K562 (cell line): ENCODE measurements around the gene GAB2. TPM values are rescaled to one million over a fixed set of nuclear protein-coding genes. Genes with fewer than 3 reads are reported as not detected.

Source experiments
- ATAC-seq: fragments of 200-7000 bp; cut with Tn5 transposase; 3 replicates; pipeline ENCODE4 v1.9.1; 2020; ENCODE audit warnings: moderate library complexity
- BruUV-seq: library from RNA; stranded (reverse); fragments of 400-500 nt; replicated peaks from 2 replicates; lab custom pipeline; 2021; lab: Mats Ljungman, UMichigan
- CTCF ChIA-PET: fragments of 300-600 bp; formaldehyde crosslinking; extraction: SDS; loops from one replicate; lab custom pipeline; 2021; ENCODE audit warnings: low intra/inter-chr PET ratio; lab: Yijun Ruan, JAX
- POLR2A ChIA-PET: fragments of 300-600, 350-650 bp; sonication (Branson Sonifier 250); formaldehyde crosslinking; extraction: SDS; loops from one replicate; lab custom pipeline; 2021; ENCODE audit warnings: antibody characterized with exemption, inconsistent platforms; lab: Yijun Ruan, JAX
- DNase-seq, 4 experiments: peaks; one replicate each; pipeline versions ENCODE4 v3.0.0 to v3.0.0-alpha.2; 2011 to 2018; ENCODE audit warnings: low spot score in 3 of 4, mixed read lengths in 3 of 4; ENCODE audit errors: extremely low read depth in 1 of 4
- FAIRE-seq: peaks from 2 replicates; lab custom pipeline; 2011; peaks lifted over from hg19 to GRCh38; lab: Jason Lieb, UNC
- H2AFZ ChIP-seq: 2 replicates; pipeline ENCODE4 v1.6.0; 2011; ENCODE audit warnings: low read depth, low read length, control low read depth, inconsistent platforms
- H3K27ac ChIP-seq: fragments of 200-600 bp; 3 replicates; pipeline ENCODE4 v1.8.0; 2011; ENCODE audit warnings: low read depth, mild to moderate bottlenecking, control low read depth, inconsistent platforms, low read length, moderate library complexity, mixed read lengths; ENCODE audit errors: extremely low read depth
- H3K27me3 ChIP-seq, 2 experiments: fragments of 300-600 bp in 1 of 2; 2 replicates in 1 of 2; 3 replicates in 1 of 2; pipeline versions ENCODE4 v1.6.0 to v1.8.0; 2011; ENCODE audit warnings: inconsistent platforms in 2 of 2, low read length in 2 of 2, mild to moderate bottlenecking in 1 of 2, mixed read lengths in 1 of 2, moderate library complexity in 1 of 2; ENCODE audit not compliant: control insufficient read depth in 2 of 2, insufficient read depth in 2 of 2
- H3K36me3 ChIP-seq: fragments of 300-600 bp; 3 replicates; pipeline ENCODE4 v1.8.0; 2011; ENCODE audit warnings: mild to moderate bottlenecking, low read length, inconsistent platforms; ENCODE audit not compliant: control insufficient read depth, insufficient read depth
- H3K4me1 ChIP-seq, 2 experiments: fragments of 200-600 bp in 1 of 2; replicated peaks in 1 of 2; 2 replicates in 1 of 2; 3 replicates in 1 of 2; pipeline versions ENCODE4 v1.5.1 to v1.8.0; 2011; ENCODE audit warnings: inconsistent platforms in 2 of 2, low read length in 2 of 2, mild to moderate bottlenecking in 1 of 2, mixed read lengths in 1 of 2, moderate library complexity in 1 of 2; ENCODE audit not compliant: control insufficient read depth in 2 of 2, insufficient read depth in 2 of 2
- H3K4me2 ChIP-seq: 2 replicates; pipeline ENCODE4 v1.6.1; 2011; ENCODE audit warnings: low read length, control low read depth, inconsistent platforms, mixed read lengths; ENCODE audit not compliant: insufficient read depth
- H3K4me3 ChIP-seq: fragments of 200-600 bp; sonication (generic), shearing (Covaris generic); 2 replicates; pipeline ENCODE4 v1.5.1; 2016; ENCODE audit warnings: control low read depth, inconsistent platforms
- H3K79me2 ChIP-seq: fragments of 200-600 bp; 3 replicates; pipeline ENCODE4 v1.8.0; 2011; ENCODE audit warnings: low read length, inconsistent platforms; ENCODE audit not compliant: control insufficient read depth, insufficient read depth
- H3K9ac ChIP-seq, 2 experiments: 2 replicates each; pipeline versions ENCODE4 v1.6.0 to v1.6.1; 2011; ENCODE audit warnings: low read depth in 2 of 2, low read length in 2 of 2, control low read depth in 1 of 2, inconsistent platforms in 1 of 2, mild to moderate bottlenecking in 1 of 2, mixed read lengths in 1 of 2; ENCODE audit not compliant: insufficient read depth in 1 of 2
- H3K9me1 ChIP-seq: one replicate; pipeline ENCODE4 v1.6.0; 2011; ENCODE audit warnings: inconsistent platforms, mild to moderate bottlenecking, low read length, moderate library complexity; ENCODE audit not compliant: control insufficient read depth, insufficient read depth
- H3K9me3 ChIP-seq: replicated peaks from 2 replicates; pipeline ENCODE4 v1.5.1; 2011; ENCODE audit warnings: low read depth, low read length, inconsistent platforms; ENCODE audit not compliant: control insufficient read depth, insufficient read depth
- H4K20me1 ChIP-seq: replicated peaks from 2 replicates; pipeline ENCODE4 v1.6.1; 2011; ENCODE audit warnings: low read length, inconsistent platforms, mixed read lengths; ENCODE audit not compliant: control insufficient read depth, insufficient read depth
- CREM ChIP-seq: IDR thresholded peaks from 2 replicates; pipeline ENCODE4 v1.6.1; 2014; ENCODE audit warnings: antibody characterized with exemption, low read depth
- CTBP1 ChIP-seq: fragments of 450-650 bp; IDR thresholded peaks from 2 replicates; pipeline ENCODE4 v1.6.1; 2016; ENCODE audit warnings: borderline replicate concordance
- ELF2 ChIP-seq: fragments of 250-450 bp; sonication (Bioruptor Pico); IDR thresholded peaks from 2 replicates; pipeline ENCODE4 v1.5.0; 2021; ENCODE audit warnings: mild to moderate bottlenecking
- EP400 ChIP-seq: fragments of 450-650 bp; IDR thresholded peaks from 2 replicates; pipeline ENCODE4 v1.6.1; 2017; ENCODE audit warnings: antibody characterized with exemption, mild to moderate bottlenecking, moderate library complexity
- FIP1L1 ChIP-seq: fragments of 200-400 bp; formaldehyde crosslinking; IDR thresholded peaks from 2 replicates; pipeline ENCODE4 v1.6.1; 2018; ENCODE audit warnings: mild to moderate bottlenecking, low read depth, low read length; ENCODE audit not compliant: poor library complexity, severe bottlenecking
- GATAD2B ChIP-seq: fragments of 450-650 bp; IDR thresholded peaks from 2 replicates; pipeline ENCODE4 v1.6.1; 2017; ENCODE audit warnings: mild to moderate bottlenecking, borderline replicate concordance
- ILF3 ChIP-seq: fragments of 450-650 bp; IDR thresholded peaks from 2 replicates; pipeline ENCODE4 v1.6.1; 2018; ENCODE audit warnings: antibody characterized with exemption, mild to moderate bottlenecking, moderate library complexity, borderline replicate concordance
- KLF13 ChIP-seq: fragments of 450-650 bp; IDR thresholded peaks from 2 replicates; pipeline ENCODE4 v1.6.1; 2016; ENCODE audit warnings: missing genetic modification characterization, low read depth, mild to moderate bottlenecking, missing compliant biosample characterization, moderate library complexity, borderline replicate concordance
- MAFF ChIP-seq: IDR thresholded peaks from 2 replicates; pipeline ENCODE4 v1.6.1; 2012; ENCODE audit warnings: low read length, improper control_type of control experiment
- NCOA4 ChIP-seq: fragments of 450-650 bp; IDR thresholded peaks from 2 replicates; pipeline ENCODE4 v1.6.1; 2018; ENCODE audit warnings: mild to moderate bottlenecking; ENCODE audit not compliant: partially characterized antibody
- NONO ChIP-seq, 2 experiments: fragments of 200-400 bp in 1 of 2; fragments of 450-650 bp in 1 of 2; formaldehyde crosslinking in 1 of 2; IDR thresholded peaks; 2 replicates each; pipeline ENCODE4 v1.6.1; 2017; ENCODE audit warnings: low read depth in 2 of 2, mild to moderate bottlenecking in 2 of 2, moderate library complexity in 2 of 2, low read length in 1 of 2
- SAFB ChIP-seq: fragments of 200-400 bp; formaldehyde crosslinking; IDR thresholded peaks from 2 replicates; pipeline ENCODE4 v1.6.1; 2017; ENCODE audit warnings: low read depth, low read length, borderline replicate concordance
- STAT5A ChIP-seq: IDR thresholded peaks from 2 replicates; pipeline ENCODE4 v1.6.1; 2012; ENCODE audit warnings: low read length, inconsistent platforms, borderline replicate concordance
- TEAD1 ChIP-seq, 2 experiments: fragments of 450-650 bp in 1 of 2; sonication (generic) in 1 of 2; formaldehyde crosslinking; IDR thresholded peaks; 2 replicates each; pipeline versions ENCODE4 v1.4.0 to v1.8.0; 2020 to 2022; ENCODE audit warnings: mild to moderate bottlenecking in 2 of 2, missing genetic modification reagents in 1 of 2
- ZEB2 ChIP-seq: fragments of 450-650 bp; IDR thresholded peaks from 2 replicates; pipeline ENCODE4 v1.6.1; 2016
- ZNF121 ChIP-seq: sonication (generic); formaldehyde crosslinking; conservative IDR thresholded peaks from 2 replicates; pipeline ENCODE4 v1.8.0; 2022; ENCODE audit warnings: missing genetic modification reagents
- ZNF140 ChIP-seq: fragments of 250-450 bp; sonication (Bioruptor Pico); IDR thresholded peaks from 2 replicates; pipeline ENCODE4 v1.8.0; 2021; ENCODE audit warnings: moderate library complexity, mild to moderate bottlenecking, inconsistent platforms
- ZNF274 ChIP-seq: IDR thresholded peaks from 2 replicates; pipeline ENCODE4 v1.6.1; 2011; ENCODE audit warnings: low read depth, mild to moderate bottlenecking, low read length, moderate library complexity, borderline replicate concordance
- ZNF311 ChIP-seq: fragments of 250-450 bp; sonication (Bioruptor Pico); IDR thresholded peaks from 2 replicates; pipeline ENCODE4 v1.4.0; 2020; ENCODE audit warnings: mild to moderate bottlenecking, moderate library complexity
- ZNF583 ChIP-seq: fragments of 250-450 bp; sonication (Bioruptor Pico); IDR thresholded peaks from 2 replicates; pipeline ENCODE4 v1.4.0; 2020
- ZNF695 ChIP-seq: fragments of 450-650 bp; formaldehyde crosslinking; IDR thresholded peaks from 2 replicates; pipeline ENCODE4 v1.4.0; 2020; ENCODE audit warnings: mild to moderate bottlenecking, moderate library complexity
- WGBS: fragments of 100-300 bp; shearing (Covaris generic); methylation state at CpG from one replicate; pipeline ENCODE4 v1.1.6; 2016; ENCODE audit warnings: low coverage, mixed read lengths; ENCODE audit not compliant: insufficient coverage; ENCODE audit errors: missing lambda C conversion rate; 5-methylcytosine and 5-hydroxymethylcytosine counted together
- in situ Hi-C: fragments of 300-500 bp; cut with MboI; formaldehyde crosslinking; loops from 4 replicates; pipeline ENCODE4 v1.15.0; 2018; ENCODE audit warnings: inconsistent platforms, mixed read lengths
- intact Hi-C: fragments of 100-400 bp; cut with micrococcal nuclease; formaldehyde crosslinking; loops from 2 replicates; pipeline ENCODE4 v1.14.2; 2022
- polyA plus RNA-seq, 8 experiments: library from polyadenylated mRNA; depleted of rRNA in 4 of 8; stranded (reverse) in 5 of 8; unstranded in 3 of 8; fragments of >200 nt; fragmentation: Nextera tagmentation in 2 of 8; fragmentation: Illumina TruSeq in 1 of 8; extraction: Ambion mirVana in 2 of 8; extraction: Trizol in 1 of 8; gene quantifications; 2 replicates each; pipeline versions ENCODE4 v1.2.1 to v1.2.3, GENCODE V29; 2011 to 2014; ENCODE audit warnings: inconsistent platforms in 1 of 8, missing spikeins in 1 of 8
- total RNA-seq, 7 experiments: library from RNA; depleted of rRNA in 6 of 7; stranded (reverse); fragments of >200 nt in 6 of 7; fragmentation: Illumina TruSeq in 2 of 7; extraction: Trizol in 2 of 7; gene quantifications; 2 replicates each; pipeline versions ENCODE4 v1.2.1 to v1.2.3, GENCODE V29; 2011 to 2021; ENCODE audit warnings: low replicate concordance in 1 of 7

The GAB2 gene
- total and polyA plus RNA-seq, 9 of the 15 experiments (the other 6 are each of a cell fraction or from before 2014, with no cell fraction given), result 2.3 to 35.2 (median 16.1) TPM

- CTCF ChIA-PET, result no interaction called here
- TF ChIP-seq SAFB, result no peak
- no peak for TF ChIP-seq ZNF311 (CRISPR knock-in tag)
- TF ChIP-seq NONO (IDR thresholded peaks at IDR 0.05; ENCODE audit: low read depth in 2 of 2, low read length in 1 of 2), result no peak
- no peak for TF ChIP-seq MAFF
- TF ChIP-seq ZNF274, result no peak
- TF ChIP-seq ZNF121 (CRISPR knock-in tag), result no peak
- no peak for TF ChIP-seq ELF2
- no peak for TF ChIP-seq CREM
- peak; percentile 59; the same call in 1 of the 2 replicates for TF ChIP-seq CTBP1
- no peak for TF ChIP-seq ZNF140 (CRISPR knock-in tag)
- TF ChIP-seq KLF13, result no peak
- TF ChIP-seq ZEB2, result no peak
- TF ChIP-seq GATAD2B, result no peak
- no peak for TF ChIP-seq ZNF695 (CRISPR knock-in tag)
- no peak for TF ChIP-seq FIP1L1
- TF ChIP-seq NCOA4, result no peak
- no peak for TF ChIP-seq STAT5A
- peak; percentile 14; the same call in 1 of the 2 replicates for TF ChIP-seq EP400
- no peak for TF ChIP-seq TEAD1 (CRISPR knock-in tag; IDR thresholded peaks at IDR 0.05)
- TF ChIP-seq ZNF583 (CRISPR knock-in tag), result no peak
- TF ChIP-seq ILF3, result no peak
Measured at GRCh38 chr11:78259777-78260487, 157.7 kb downstream of the GAB2 start.

More at GRCh38 chr11:78259777-78260487, 157.7 kb downstream of the GAB2 start:
- POLR2A ChIA-PET, result interaction anchor here (0.6 to 5.1 kb wide), 8 partner anchors 8 to 1060 kb away, joined by 3 to 26 read pairs (median 4); no protein-coding TSS in a partner anchor
- Histone ChIP-seq H4K20me1 (no peaks in the 10 kb centered on the region), H2AFZ (peak overlapping the region; percentile 13), H3K9me3 (no peaks in the 10 kb centered on the region), H3K4me3 (no peak overlapping the region), H3K9ac (no peak overlapping the region), H3K36me3 (peaks cover 3% of the 10 kb centered on the region; the same call in 2 of the 3 replicates), H3K79me2 (peaks cover 33% of the 10 kb centered on the region; the same call in 2 of the 3 replicates), H3K4me1 (peaks cover 22 to 64% of the 10 kb centered on the region in 2 experiments), H3K9me1 (no peaks in the 10 kb centered on the region), H3K27ac (peak overlapping the region; percentile 4; the same call in 2 of the 3 replicates), H3K4me2 (no peak overlapping the region; the same call in 1 of the 2 replicates), H3K27me3 (no peaks in the 10 kb centered on the region)
- ATAC-seq, result peak; percentile 61
- peak; percentile 67 for FAIRE-seq
- in situ Hi-C loops (no loop called here), intact Hi-C loops (loop anchor here (1.0 kb wide), 1 partner anchor 30 kb away; no protein-coding TSS in a partner anchor)
- WGBS, result 26% methylated on average over 8 of the region's 8 CpGs
- no TSS peak for BruUV-seq
- DNase-seq, result peak in 3 of 4 experiments; percentile 29 to 66 (median 37)
